H1 (cell line): ENCODE data around the gene SETD1B. TPM values are rescaled to one million over a fixed set of nuclear protein-coding genes. Genes with fewer than 3 reads are reported as not detected.

Source experiments
- ASH2L ChIP-seq: fragments of 200-600, 300-600 bp; sonication (generic); IDR thresholded peaks from one replicate; pipeline ENCODE4 v1.7.1; 2017; ENCODE audit warnings: low read length
- BRCA1 ChIP-seq: IDR thresholded peaks from 2 replicates; pipeline ENCODE4 v1.6.1; 2012; ENCODE audit warnings: low read depth, low read length, improper control_type of control experiment
- CHD1 ChIP-seq: IDR thresholded peaks from 2 replicates; pipeline ENCODE4 v1.6.1; 2012; ENCODE audit warnings: low read depth, low read length, improper control_type of control experiment
- E2F6 ChIP-seq: IDR thresholded peaks from 2 replicates; pipeline ENCODE4 v1.6.1; 2012; ENCODE audit warnings: inconsistent platforms
- EGR1 ChIP-seq: IDR thresholded peaks from 2 replicates; pipeline ENCODE4 v1.6.1; 2011; ENCODE audit warnings: low read depth, low read length, borderline replicate concordance
- EP300 ChIP-seq, 2 experiments: IDR thresholded peaks; 1 replicate in 1 of 2; 2 replicates in 1 of 2; pipeline ENCODE4 v1.6.1; 2011 to 2012; ENCODE audit warnings: low read depth in 2 of 2, low read length in 2 of 2, mild to moderate bottlenecking in 2 of 2, borderline replicate concordance in 1 of 2, inconsistent platforms in 1 of 2, moderate library complexity in 1 of 2
- HDAC2 ChIP-seq, 2 experiments: fragments of 300-600 bp in 1 of 2; sonication (generic) in 1 of 2; IDR thresholded peaks; 2 replicates each; pipeline ENCODE4 v1.6.1; 2011 to 2012; ENCODE audit warnings: low read depth in 2 of 2, low read length in 2 of 2, mild to moderate bottlenecking in 2 of 2, moderate library complexity in 2 of 2, borderline replicate concordance in 1 of 2, inconsistent platforms in 1 of 2
- HDAC6 ChIP-seq: IDR thresholded peaks from one replicate; pipeline ENCODE4 v1.7.1; 2012; ENCODE audit warnings: low read depth, mild to moderate bottlenecking, inconsistent platforms, low read length, moderate library complexity
- NRF1 ChIP-seq: IDR thresholded peaks from 2 replicates; pipeline ENCODE4 v1.6.1; 2011; ENCODE audit warnings: mild to moderate bottlenecking, low read depth, low read length, improper control_type of control experiment
- PHF8 ChIP-seq: fragments of 200-600 bp; sonication (generic); conservative IDR thresholded peaks from 2 replicates; pipeline ENCODE4 v1.7.1; 2012; ENCODE audit warnings: low read depth, mild to moderate bottlenecking, inconsistent platforms, low read length, moderate library complexity
- POLR2A ChIP-seq, 2 experiments: IDR thresholded peaks; 1 replicate in 1 of 2; 2 replicates in 1 of 2; pipeline ENCODE4 v1.6.1; 2011; ENCODE audit warnings: low read depth in 2 of 2, low read length in 2 of 2, mild to moderate bottlenecking in 2 of 2; ENCODE audit errors: control extremely low read depth in 1 of 2
- RBBP5 ChIP-seq: IDR thresholded peaks from 2 replicates; pipeline ENCODE4 v1.7.1; 2012; ENCODE audit warnings: low read depth, mild to moderate bottlenecking, inconsistent platforms, low read length, moderate library complexity, borderline replicate concordance
- RFX5 ChIP-seq: IDR thresholded peaks from 2 replicates; pipeline ENCODE4 v1.6.1; 2011; ENCODE audit warnings: low read depth, low read length, improper control_type of control experiment, borderline replicate concordance
- SIX5 ChIP-seq: IDR thresholded peaks from 2 replicates; pipeline ENCODE4 v1.6.1; 2011; ENCODE audit warnings: mild to moderate bottlenecking, low read depth, low read length
- SP2 ChIP-seq: IDR thresholded peaks from 2 replicates; pipeline ENCODE4 v1.6.1; 2012; ENCODE audit warnings: mild to moderate bottlenecking, low read length, inconsistent platforms
- TAF1 ChIP-seq: IDR thresholded peaks from 2 replicates; pipeline ENCODE4 v1.6.1; 2011; ENCODE audit warnings: mild to moderate bottlenecking, low read depth, low read length
- TBP ChIP-seq: IDR thresholded peaks from 2 replicates; pipeline ENCODE4 v1.6.1; 2011; ENCODE audit warnings: low read depth, low read length, improper control_type of control experiment
- polyA plus RNA-seq, 7 experiments: library from polyadenylated mRNA; depleted of rRNA in 3 of 7; stranded (reverse) in 5 of 7; unstranded in 2 of 7; fragments of >200 nt in 5 of 7; fragments of 200-250 nt in 2 of 7; gene quantifications; 1 replicate in 5 of 7; 2 replicates in 1 of 7; 4 replicates in 1 of 7; pipeline versions ENCODE4 v1.2.1 to v1.2.3, GENCODE V29; 2011 to 2013; ENCODE audit warnings: missing spikeins in 2 of 7, mixed read lengths in 2 of 7
- total RNA-seq: library from RNA; stranded (reverse); fragmentation: NEBNext Ultra II Directional; extraction: Animal tissue kit (Norgen Biotek cat#: 25700); gene quantifications from 2 replicates; pipeline ENCODE4 v1.2.1, GENCODE V29; 2021

SETD1B gene
- total and polyA plus RNA-seq, 2 of the 8 experiments (the other 6 are each of a cell fraction or from before 2014, with no cell fraction given): 1.3 to 17.7 TPM

GRCh38 chr12:121802843-121803698, 738 bp upstream of the SETD1B start (continued):
- TF ChIP-seq HDAC2 (IDR thresholded peaks at IDR 0.05; ENCODE audit: borderline replicate concordance in 1 of 2, low read depth in 2 of 2, low read length in 2 of 2) (no peak), NRF1 (no peak), SP2 (no peak), EGR1 (no peak), PHF8 (peak; percentile 31), RFX5 (no peak), TBP (peak; percentile 96), HDAC6 (no peak), EP300 (IDR thresholded peaks at IDR 0.05; ENCODE audit: borderline replicate concordance in 1 of 2, low read depth in 2 of 2, low read length in 2 of 2) (no peak), TAF1 (peak; percentile 97), SIX5 (no peak), RBBP5 (no peak), POLR2A (IDR thresholded peaks at IDR 0.05; ENCODE audit: control extremely low read depth in 1 of 2, low read depth in 2 of 2, low read length in 2 of 2) (peak in 1 of 2 experiments; percentile 97; a peak in 2 of 3 replicates), E2F6 (no peak), BRCA1 (no peak), CHD1 (no peak), ASH2L (peak; percentile 72)
